ENCODE results near the gene SOCS7. TPM values are rescaled to one million over a fixed set of nuclear protein-coding genes. Genes with fewer than 3 reads are reported as not detected.
A peak's percentile ranks its signal among the peaks of the same experiment; 100 is the strongest.

SOCS7 gene
- polyA plus RNA-seq, 1 donor (not counting 4 experiments of a cell fraction or from before 2014, with no cell fraction given): 7.5 TPM

DNA sequence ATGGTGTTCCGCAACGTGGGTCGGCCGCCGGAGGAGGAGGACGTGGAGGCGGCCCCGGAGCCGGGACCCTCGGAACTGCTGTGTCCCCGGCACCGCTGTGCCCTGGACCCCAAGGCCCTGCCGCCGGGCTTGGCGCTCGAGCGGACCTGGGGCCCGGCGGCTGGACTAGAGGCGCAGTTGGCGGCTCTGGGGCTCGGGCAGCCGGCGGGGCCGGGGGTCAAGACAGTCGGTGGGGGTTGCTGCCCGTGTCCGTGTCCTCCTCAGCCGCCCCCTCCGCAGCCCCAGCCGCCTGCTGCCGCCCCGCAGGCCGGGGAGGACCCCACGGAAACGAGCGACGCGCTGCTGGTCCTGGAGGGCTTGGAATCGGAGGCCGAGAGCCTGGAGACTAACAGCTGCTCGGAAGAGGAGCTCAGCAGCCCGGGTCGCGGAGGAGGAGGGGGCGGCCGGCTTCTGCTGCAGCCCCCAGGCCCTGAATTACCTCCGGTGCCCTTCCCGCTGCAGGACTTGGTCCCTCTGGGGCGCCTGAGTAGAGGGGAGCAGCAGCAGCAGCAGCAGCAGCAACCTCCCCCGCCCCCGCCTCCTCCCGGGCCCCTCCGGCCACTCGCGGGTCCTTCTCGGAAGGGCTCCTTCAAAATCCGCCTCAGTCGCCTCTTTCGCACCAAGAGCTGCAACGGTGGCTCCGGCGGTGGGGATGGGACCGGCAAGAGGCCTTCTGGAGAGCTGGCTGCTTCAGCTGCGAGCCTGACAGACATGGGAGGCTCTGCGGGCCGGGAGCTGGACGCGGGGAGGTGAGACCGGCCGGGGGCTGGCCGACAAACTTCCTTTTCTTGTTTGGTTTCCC is 821 bp downstream of the SOCS7 start:
- Histone ChIP-seq H3K9ac (ENCODE audit: control insufficient read depth, extremely low read depth, insufficient read depth, low read length) (peak overlapping the region; percentile 65), H2AFZ (ENCODE audit: control insufficient read depth, low read length) (no peak overlapping the region), H3K9me1 (ENCODE audit: control insufficient read depth, extremely low read depth, insufficient read depth, low read length) (no peaks in the 10 kb centered on the region), H3K4me2 (ENCODE audit: control insufficient read depth, extremely low read depth, insufficient read depth, low read depth, low read length) (peak overlapping the region; percentile 92), H3K79me2 (ENCODE audit: control insufficient read depth, insufficient read depth, low read length) (peaks cover 14% of the 10 kb centered on the region), H3K4me3 (ENCODE audit: control insufficient read depth in 2 of 3, extremely low read depth in 1 of 3, insufficient read depth in 2 of 3, low read depth in 1 of 3, low read length in 3 of 3) (peak overlapping the region; percentile 67 to 72 (median 71)), H4K20me1 (ENCODE audit: control insufficient read depth, extremely low read depth, insufficient read depth, low read length) (no peaks in the 10 kb centered on the region), H3K9me3 (ENCODE audit: control insufficient read depth, low read depth, low read length) (no peaks in the 10 kb centered on the region), H3K27me3 (ENCODE audit: control insufficient read depth, extremely low read depth, insufficient read depth, low read length) (no peaks in the 10 kb centered on the region), H3K4me1 (ENCODE audit: control insufficient read depth, extremely low read depth, insufficient read depth, low read length) (peaks cover 11% of the 10 kb centered on the region), H3K36me3 (ENCODE audit: control insufficient read depth in 2 of 2, extremely low read depth in 1 of 2, insufficient read depth in 2 of 2, low read length in 2 of 2) (peaks cover 0 to 2% of the 10 kb centered on the region in 2 experiments), H3K27ac (ENCODE audit: control insufficient read depth, insufficient read depth, low read length) (no peak overlapping the region)
- TF ChIP-seq CTCF (optimal IDR thresholded peaks at IDR 0.05 in 1 of 3, IDR thresholded peaks at IDR 0.05 in 1 of 3, conservative IDR thresholded peaks at IDR 0.05 in 1 of 3; ENCODE audit: extremely low read depth in 1 of 3, insufficient read depth in 2 of 3, low read length in 3 of 3): no peak
- no peak for TF ChIP-seq EZH2 (IDR thresholded peaks at IDR 0.05; ENCODE audit: low read length)
- FAIRE-seq: no peak
- DNase-seq (ENCODE audit: low read depth, low spot score): no peak
- dilution Hi-C loops (cut with MboI; ENCODE audit: extremely low pct_ligation_motif_present, low sequenced_read_pairs): no loop called here

DNA sequence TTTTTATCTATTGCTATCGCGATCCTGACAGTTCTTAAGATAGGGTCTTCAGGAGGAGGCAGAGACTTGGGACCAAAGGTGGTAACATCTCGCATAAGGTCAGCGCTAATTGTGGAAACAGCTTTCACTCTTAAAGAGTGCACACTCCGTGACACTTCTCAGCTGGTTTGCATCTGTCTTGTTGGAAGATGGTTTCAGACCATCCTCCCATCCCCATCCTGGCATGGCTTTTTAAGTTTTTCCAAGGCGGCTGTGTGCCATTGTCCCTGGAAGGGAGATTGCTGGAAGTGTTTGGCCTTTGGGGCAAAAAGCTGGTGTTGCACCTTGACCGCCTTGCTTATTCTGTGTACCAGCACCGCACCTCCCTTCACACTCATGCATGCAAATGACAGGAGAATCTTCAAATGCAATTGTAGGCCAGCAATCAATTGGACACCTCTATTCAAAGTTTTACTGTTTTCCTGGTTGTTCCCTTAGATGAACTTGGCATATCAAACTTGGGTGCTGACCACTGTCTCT is 1.5 kb downstream of the SOCS7 start:
- TF ChIP-seq EZH2 (IDR thresholded peaks at IDR 0.05; ENCODE audit: low read length): no peak
- TF ChIP-seq CTCF (optimal IDR thresholded peaks at IDR 0.05 in 1 of 3, IDR thresholded peaks at IDR 0.05 in 1 of 3, conservative IDR thresholded peaks at IDR 0.05 in 1 of 3; ENCODE audit: extremely low read depth in 1 of 3, insufficient read depth in 2 of 3, low read length in 3 of 3): no peak
- Histone ChIP-seq H3K27ac (ENCODE audit: control insufficient read depth, insufficient read depth, low read length) (no peak overlapping the region), H3K4me1 (ENCODE audit: control insufficient read depth, extremely low read depth, insufficient read depth, low read length) (peaks cover 11% of the 10 kb centered on the region), H3K36me3 (ENCODE audit: control insufficient read depth in 2 of 2, extremely low read depth in 1 of 2, insufficient read depth in 2 of 2, low read length in 2 of 2) (peaks cover 0 to 2% of the 10 kb centered on the region in 2 experiments), H4K20me1 (ENCODE audit: control insufficient read depth, extremely low read depth, insufficient read depth, low read length) (no peaks in the 10 kb centered on the region), H3K9me1 (ENCODE audit: control insufficient read depth, extremely low read depth, insufficient read depth, low read length) (no peaks in the 10 kb centered on the region), H3K4me2 (ENCODE audit: control insufficient read depth, extremely low read depth, insufficient read depth, low read depth, low read length) (peak overlapping the region; percentile 92), H2AFZ (ENCODE audit: control insufficient read depth, low read length) (no peak overlapping the region), H3K9ac (ENCODE audit: control insufficient read depth, extremely low read depth, insufficient read depth, low read length) (peak overlapping the region; percentile 65), H3K4me3 (ENCODE audit: control insufficient read depth in 2 of 3, extremely low read depth in 1 of 3, insufficient read depth in 2 of 3, low read depth in 1 of 3, low read length in 3 of 3) (peak overlapping the region; percentile 67 to 72 (median 71)), H3K27me3 (ENCODE audit: control insufficient read depth, extremely low read depth, insufficient read depth, low read length) (no peaks in the 10 kb centered on the region), H3K9me3 (ENCODE audit: control insufficient read depth, low read depth, low read length) (no peaks in the 10 kb centered on the region), H3K79me2 (ENCODE audit: control insufficient read depth, insufficient read depth, low read length) (peaks cover 15% of the 10 kb centered on the region)
- dilution Hi-C loops (cut with MboI; ENCODE audit: extremely low pct_ligation_motif_present, low sequenced_read_pairs): no loop called here
- DNase-seq (ENCODE audit: low read depth, low spot score) (no peak), FAIRE-seq (no peak)

Measured in keratinocyte (primary cell).